Measurements from ENCODE around the gene PTPRU.
A peak's percentile ranks its signal among the peaks of the same experiment; 100 is the strongest.
"Not testable (repeated sequence)": the region's sequence is repeated elsewhere in the genome, so short reads cannot be mapped to it uniquely, and the experiment has no call there.

The PTPRU gene

GRCh38 chr1:29222686-29223085, 13.6 kb upstream of the PTPRU start:
- DNase-seq: no peak

- no peak for DNase-seq
Measured at GRCh38 chr1:29223521-29223920, 12.8 kb upstream of the PTPRU start.

GRCh38 chr1:29224356-29224837, 11.9 kb upstream of the PTPRU start:
- DNase-seq: no peak

- DNase-seq: no peak
Measured at GRCh38 chr1:29225361-29225760, 11.0 kb upstream of the PTPRU start.

GRCh38 chr1:29227511-29227910, 8.8 kb upstream of the PTPRU start:
- DNase-seq: no peak

DNA sequence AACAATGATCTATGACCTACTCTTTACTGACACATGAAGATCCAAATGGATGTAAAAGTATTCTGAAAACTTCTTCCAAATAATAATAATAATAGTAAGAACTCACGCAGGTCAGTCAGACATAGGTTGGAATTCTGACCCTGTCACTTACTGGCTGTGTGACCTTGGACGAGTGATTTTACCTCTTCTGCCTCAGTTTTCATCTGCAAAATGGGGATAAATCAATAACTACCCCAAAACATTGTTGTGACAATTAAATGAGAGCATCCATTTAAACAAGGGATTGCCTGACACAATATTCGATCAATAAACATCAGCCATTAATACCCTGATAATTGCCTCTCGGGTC, 6.1 kb upstream of the PTPRU start:
- no peak for DNase-seq

- peak; percentile 92 for DNase-seq
Measured at GRCh38 chr1:29230553-29231378, 5.6 kb upstream of the PTPRU start, which contains the start of gene MECR. TSS of gene MECR (minus strand) at chr1:29230934. CDS start at chr1:29230906, 28 bp downstream.

DNA sequence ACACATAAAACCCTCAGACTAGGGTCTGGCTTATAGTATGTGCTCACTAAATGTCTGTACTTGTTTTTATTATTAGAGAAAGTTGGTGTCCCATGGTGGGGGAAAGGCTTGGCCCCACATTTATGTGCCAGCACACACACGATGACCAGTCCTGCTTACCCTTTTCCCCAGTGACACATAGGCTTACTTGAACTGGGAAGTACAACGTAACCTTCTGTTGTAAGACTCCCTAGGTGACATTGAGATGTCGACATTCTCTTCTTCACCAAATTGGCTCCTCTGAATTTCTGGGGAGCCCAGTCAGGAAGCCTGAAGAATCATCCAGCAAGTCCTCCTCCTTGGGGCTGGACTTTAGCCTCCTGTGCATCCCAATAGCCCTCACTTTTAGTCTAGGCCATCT, 3.9 kb upstream of the PTPRU start:
- DNase-seq: no peak

DNA sequence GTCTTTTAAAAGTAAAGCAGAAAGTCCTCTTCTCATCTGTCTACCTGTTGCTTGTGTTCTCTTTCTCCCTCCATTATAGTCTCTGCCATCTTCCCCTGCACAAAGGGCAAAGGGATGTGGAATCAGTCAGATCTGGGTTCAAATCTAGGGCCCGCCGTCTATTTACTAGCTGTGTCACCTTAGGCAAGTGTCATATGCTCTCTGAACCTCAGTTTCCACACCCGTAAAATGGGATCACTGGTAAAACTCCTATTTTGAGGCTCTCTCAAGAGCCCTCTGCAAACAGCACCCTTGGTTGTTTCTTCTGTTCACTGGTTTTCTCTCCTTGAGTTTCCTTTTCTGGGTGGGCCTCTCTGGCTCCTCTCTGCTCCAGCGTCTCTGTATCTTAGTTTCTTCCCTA, 2.6 kb upstream of the PTPRU start:
- DNase-seq: no peak

DNA sequence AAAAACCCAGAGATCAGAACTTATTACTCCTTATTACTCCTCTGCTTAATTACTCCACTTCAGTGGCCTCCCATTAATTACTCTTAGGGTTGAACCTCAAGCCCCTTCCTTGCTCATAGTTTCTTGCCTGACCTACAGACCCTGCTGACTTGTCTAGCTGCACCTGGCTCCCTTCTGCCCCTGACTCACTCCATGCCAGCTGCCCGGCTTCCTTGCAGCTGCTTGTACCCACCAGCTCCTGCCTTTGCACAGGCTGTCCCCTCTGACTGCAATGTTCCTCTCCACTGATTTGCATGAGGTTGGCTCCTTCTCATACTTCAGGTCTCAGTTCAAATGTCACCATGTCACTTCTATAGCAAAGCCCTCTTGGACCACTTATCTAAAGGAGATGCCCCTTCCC, 1.9 kb upstream of the PTPRU start:
- no peak for DNase-seq

DNA sequence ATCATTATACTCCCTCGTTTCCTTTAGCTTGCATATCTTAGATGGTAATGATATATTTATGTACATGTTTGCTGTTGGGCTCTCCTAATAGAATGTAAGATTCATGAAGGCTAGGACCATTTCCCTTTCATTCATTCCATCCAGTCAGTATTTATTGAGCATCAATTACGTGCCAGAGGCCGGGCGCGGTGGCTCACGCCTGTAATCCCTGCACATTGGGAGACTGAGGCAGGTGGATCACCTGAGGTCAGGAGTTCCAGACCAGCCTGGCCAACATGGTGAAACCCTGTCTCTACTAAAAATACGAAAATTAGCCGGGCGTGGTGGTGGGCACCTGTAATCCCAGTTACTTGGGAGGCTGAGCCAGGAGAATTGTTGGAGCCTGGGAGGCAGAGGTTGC, 1.4 kb upstream of the PTPRU start:
- not testable (repeated sequence) for DNase-seq

GRCh38 chr1:29236712-29237128, 398 bp downstream of the PTPRU start:
- no peak for DNase-seq

- no peak for DNase-seq
Measured at GRCh38 chr1:29237129-29237821, 953 bp downstream of the PTPRU start.

GRCh38 chr1:29237852-29238619, 1.7 kb downstream of the PTPRU start:
- DNase-seq: no peak

DNA sequence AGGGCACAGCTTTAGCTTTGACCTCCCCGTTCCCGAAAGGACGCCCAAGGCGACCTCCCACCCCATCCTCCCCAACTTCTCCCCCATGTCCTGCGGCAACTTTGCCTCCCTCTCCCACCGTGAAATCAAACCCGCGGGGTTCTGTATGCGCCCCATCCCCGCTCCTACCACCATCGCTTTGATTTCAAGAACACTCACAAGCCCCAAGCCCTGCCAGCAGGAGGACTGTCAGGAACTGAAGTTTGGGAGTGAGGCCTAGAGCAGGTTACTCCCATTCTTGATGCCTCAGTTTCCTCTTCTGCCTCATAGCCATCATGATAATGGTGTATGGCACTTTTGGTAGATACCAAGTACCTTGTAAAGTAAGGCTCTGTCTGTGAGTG, 2.3 kb downstream of the PTPRU start:
- no peak for DNase-seq

GRCh38 chr1:29239142-29239541, 2.8 kb downstream of the PTPRU start:
- DNase-seq: no peak

GRCh38 chr1:29240400-29240837, 4.1 kb downstream of the PTPRU start:
- peak; percentile 13 for DNase-seq

GRCh38 chr1:29240986-29241385, 4.7 kb downstream of the PTPRU start:
- no peak for DNase-seq

- no peak for DNase-seq
Measured at GRCh38 chr1:29243023-29243870, 6.9 kb downstream of the PTPRU start.

- no peak for DNase-seq
Measured at GRCh38 chr1:29243871-29244200, 7.5 kb downstream of the PTPRU start.

- DNase-seq: no peak
Measured at GRCh38 chr1:29245261-29245660, 8.9 kb downstream of the PTPRU start.

DNA sequence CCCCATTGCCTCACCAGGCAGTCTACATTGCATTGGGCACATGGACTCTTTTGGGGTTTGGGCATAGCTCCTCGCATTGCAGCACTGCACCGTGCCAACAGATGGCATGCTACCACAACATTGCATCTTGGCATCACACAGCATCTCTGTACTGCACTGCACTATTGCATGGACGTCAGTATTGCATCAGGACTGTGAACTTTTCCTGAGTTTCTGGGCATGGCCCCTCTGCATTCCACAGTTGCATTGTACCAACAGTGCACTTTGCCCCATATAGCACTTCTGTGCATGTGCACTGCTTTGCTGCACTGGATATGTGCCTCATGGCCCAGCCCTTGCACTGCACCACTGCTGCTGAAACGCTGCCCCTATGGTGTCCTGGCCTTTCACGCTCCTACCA, 9.6 kb downstream of the PTPRU start:
- no peak for DNase-seq

- DNase-seq: no peak
Measured at GRCh38 chr1:29247044-29247443, 10.7 kb downstream of the PTPRU start.

All from NCI-H1105 treated with DMSO at 0.1 percent for 48 hours (cell line).